Measurements from ENCODE around the gene CDH6. TPM values are rescaled to one million over a fixed set of nuclear protein-coding genes. Genes with fewer than 3 reads are reported as not detected.

CDH6 gene
- total and polyA plus RNA-seq, 2 of the 4 experiments (the other 2 are of a cell fraction): 72.2 to 232 TPM

DNA sequence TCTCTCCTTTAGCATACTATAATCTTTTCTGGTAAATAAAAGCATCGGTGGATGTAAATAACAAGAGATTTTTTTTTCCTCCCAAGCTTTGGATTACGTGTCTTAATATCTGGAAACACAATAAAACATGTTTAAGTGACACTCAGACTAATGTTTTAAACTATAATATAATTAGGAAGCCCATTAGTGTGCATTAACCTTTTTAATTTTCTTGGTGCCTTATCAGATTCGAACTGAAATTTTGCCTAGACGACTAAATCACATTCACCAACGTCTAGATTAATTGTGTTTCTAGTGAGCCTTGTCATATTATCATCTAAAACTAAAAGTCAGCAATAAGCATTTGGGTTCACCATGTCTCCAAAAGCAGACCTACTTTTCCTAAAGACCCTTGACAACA, 110.2 kb downstream of the CDH6 start:
- ChIA-PET POLR2A (ENCODE audit: unreplicated experiment) (no interaction called here), CTCF (no interaction called here)
- no peak overlapping the region for H2AK9ac ChIP-seq (replicated peaks; ENCODE audit: low read depth, low read length, poor library complexity)
- no peak overlapping the region for H2BK20ac ChIP-seq (ENCODE audit: low read depth, low read length)
- intact Hi-C loops (cut with micrococcal nuclease) (no loop called here), dilution Hi-C loops (cut with HindIII; ENCODE audit: low sequenced_read_pairs, unreplicated experiment) (no loop called here), in situ Hi-C loops (cut with MboI; ENCODE audit: low sequenced_read_pairs) (no loop called here)
- no peaks in the 10 kb centered on the region for H3K4me1 ChIP-seq (ENCODE audit: control insufficient read depth, insufficient read depth, low read length)
- H4K20me1 ChIP-seq (ENCODE audit: insufficient read depth, low read length): no peaks in the 10 kb centered on the region
- no peak overlapping the region for H3K27ac ChIP-seq (ENCODE audit: insufficient read depth, low read length)
- peaks cover 0 to 3% of the 10 kb centered on the region in 2 experiments; a peak in 1 of 4 replicates for H3K79me1 ChIP-seq (ENCODE audit: low read depth in 1 of 2, low read length in 2 of 2)
- TF ChIP-seq, protein P1, sequence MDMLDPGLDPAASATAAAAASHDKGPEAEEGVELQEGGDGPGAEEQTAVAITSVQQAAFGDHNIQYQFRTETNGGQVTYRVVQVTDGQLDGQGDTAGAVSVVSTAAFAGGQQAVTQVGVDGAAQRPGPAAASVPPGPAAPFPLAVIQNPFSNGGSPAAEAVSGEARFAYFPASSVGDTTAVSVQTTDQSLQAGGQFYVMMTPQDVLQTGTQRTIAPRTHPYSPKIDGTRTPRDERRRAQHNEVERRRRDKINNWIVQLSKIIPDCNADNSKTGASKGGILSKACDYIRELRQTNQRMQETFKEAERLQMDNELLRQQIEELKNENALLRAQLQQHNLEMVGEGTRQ (IDR thresholded peaks at IDR 0.05; ENCODE audit: low read depth, low read length): no peak
- TF ChIP-seq NFE2L2 (IDR thresholded peaks at IDR 0.05; ENCODE audit: low read depth, low read length): no peak
- no peak for TF ChIP-seq RFX5 (IDR thresholded peaks at IDR 0.05; ENCODE audit: low read depth, low read length)
- TF ChIP-seq CHD1 (IDR thresholded peaks at IDR 0.05; ENCODE audit: low read depth, low read length): no peak
- TF ChIP-seq MXI1 (IDR thresholded peaks at IDR 0.05; ENCODE audit: borderline replicate concordance, low read depth, low read length): no peak
- TF ChIP-seq, protein P2, sequence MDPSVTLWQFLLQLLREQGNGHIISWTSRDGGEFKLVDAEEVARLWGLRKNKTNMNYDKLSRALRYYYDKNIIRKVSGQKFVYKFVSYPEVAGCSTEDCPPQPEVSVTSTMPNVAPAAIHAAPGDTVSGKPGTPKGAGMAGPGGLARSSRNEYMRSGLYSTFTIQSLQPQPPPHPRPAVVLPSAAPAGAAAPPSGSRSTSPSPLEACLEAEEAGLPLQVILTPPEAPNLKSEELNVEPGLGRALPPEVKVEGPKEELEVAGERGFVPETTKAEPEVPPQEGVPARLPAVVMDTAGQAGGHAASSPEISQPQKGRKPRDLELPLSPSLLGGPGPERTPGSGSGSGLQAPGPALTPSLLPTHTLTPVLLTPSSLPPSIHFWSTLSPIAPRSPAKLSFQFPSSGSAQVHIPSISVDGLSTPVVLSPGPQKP (IDR thresholded peaks at IDR 0.05; ENCODE audit: borderline replicate concordance, low read depth, low read length): no peak
- TF ChIP-seq BHLHE40 (IDR thresholded peaks at IDR 0.05; ENCODE audit: low read depth, low read length): no peak
- TF ChIP-seq RCOR1 (IDR thresholded peaks at IDR 0.05; ENCODE audit: insufficient replicate concordance, low read length): no peak
- TF ChIP-seq SMC3 (IDR thresholded peaks at IDR 0.05; ENCODE audit: low read depth, low read length): no peak
- TF ChIP-seq, protein P3, sequence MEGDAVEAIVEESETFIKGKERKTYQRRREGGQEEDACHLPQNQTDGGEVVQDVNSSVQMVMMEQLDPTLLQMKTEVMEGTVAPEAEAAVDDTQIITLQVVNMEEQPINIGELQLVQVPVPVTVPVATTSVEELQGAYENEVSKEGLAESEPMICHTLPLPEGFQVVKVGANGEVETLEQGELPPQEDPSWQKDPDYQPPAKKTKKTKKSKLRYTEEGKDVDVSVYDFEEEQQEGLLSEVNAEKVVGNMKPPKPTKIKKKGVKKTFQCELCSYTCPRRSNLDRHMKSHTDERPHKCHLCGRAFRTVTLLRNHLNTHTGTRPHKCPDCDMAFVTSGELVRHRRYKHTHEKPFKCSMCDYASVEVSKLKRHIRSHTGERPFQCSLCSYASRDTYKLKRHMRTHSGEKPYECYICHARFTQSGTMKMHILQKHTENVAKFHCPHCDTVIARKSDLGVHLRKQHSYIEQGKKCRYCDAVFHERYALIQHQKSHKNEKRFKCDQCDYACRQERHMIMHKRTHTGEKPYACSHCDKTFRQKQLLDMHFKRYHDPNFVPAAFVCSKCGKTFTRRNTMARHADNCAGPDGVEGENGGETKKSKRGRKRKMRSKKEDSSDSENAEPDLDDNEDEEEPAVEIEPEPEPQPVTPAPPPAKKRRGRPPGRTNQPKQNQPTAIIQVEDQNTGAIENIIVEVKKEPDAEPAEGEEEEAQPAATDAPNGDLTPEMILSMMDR (conservative IDR thresholded peaks at IDR 0.05; ENCODE audit: low read depth, low read length): no peak
- TF ChIP-seq MAFK (IDR thresholded peaks at IDR 0.05; ENCODE audit: low read depth, low read length): no peak
- no peak for TF ChIP-seq RAD21 (IDR thresholded peaks at IDR 0.05; ENCODE audit: low read length)
- TF ChIP-seq POLR2A (IDR thresholded peaks at IDR 0.05; ENCODE audit: low read depth, low read length): no peak
- no peak for TF ChIP-seq FOS (IDR thresholded peaks at IDR 0.05; ENCODE audit: low read depth, low read length)
- no peak for TF ChIP-seq MAZ (IDR thresholded peaks at IDR 0.05; ENCODE audit: borderline replicate concordance, low read depth, low read length)
- no peak for TF ChIP-seq CEBPB (IDR thresholded peaks at IDR 0.05; ENCODE audit: low read depth, low read length)
- no peak overlapping the region for H4K91ac ChIP-seq (ENCODE audit: insufficient read depth, low read depth, low read length)
- no peak overlapping the region for H2AK5ac ChIP-seq (ENCODE audit: low read depth, low read length)
- H2BK120ac ChIP-seq (ENCODE audit: low read depth, low read length): no peak overlapping the region
- no peak overlapping the region for H3K18ac ChIP-seq (ENCODE audit: low read depth, low read length)
- DNase-seq: no peak
- H2AFZ ChIP-seq (replicated peaks; ENCODE audit: low read length, poor library complexity): no peak overlapping the region
- no peak overlapping the region for H3K9ac ChIP-seq (ENCODE audit: low read depth, low read length)
- no peak overlapping the region for H3K23ac ChIP-seq (ENCODE audit: low read depth, low read length)
- no peak overlapping the region for H2BK15ac ChIP-seq (ENCODE audit: low read depth, low read length)
- no peaks in the 10 kb centered on the region for H3K27me3 ChIP-seq (ENCODE audit: control insufficient read depth, insufficient read depth, low read length)
- no peak overlapping the region for H3K4ac ChIP-seq (ENCODE audit: low read depth, low read length)
- H4K5ac ChIP-seq (ENCODE audit: low read depth, low read length): no peak overlapping the region
- no peak for ATAC-seq (ENCODE audit: low read depth)
- H2BK5ac ChIP-seq (ENCODE audit: low read depth, low read length, poor library complexity, severe bottlenecking): no peak overlapping the region
- no peaks in the 10 kb centered on the region for H3K9me3 ChIP-seq (ENCODE audit: control insufficient read depth, insufficient read depth, low read length)
- H3K14ac ChIP-seq (replicated peaks; ENCODE audit: low read depth, low read length): no peak overlapping the region
- no CpG with 5 or more reads among the region's 5 CpGs for WGBS, 2 experiments (ENCODE audit: extremely low coverage in 2 of 2, insufficient read length in 1 of 2)
- no peaks in the 10 kb centered on the region for H3K9me1 ChIP-seq (ENCODE audit: insufficient read depth, low read length)
- no peak overlapping the region for H3K56ac ChIP-seq (ENCODE audit: extremely low read depth, insufficient read depth, low read length)
- H4K8ac ChIP-seq (ENCODE audit: low read depth in 2 of 2, low read length in 2 of 2): no peak overlapping the region
- H3K36me3 ChIP-seq (ENCODE audit: control insufficient read depth, insufficient read depth, low read length): peaks cover 18% of the 10 kb centered on the region
- no peak overlapping the region for H3K4me2 ChIP-seq (ENCODE audit: low read depth, low read length)
- H3K4me3 ChIP-seq (ENCODE audit: insufficient read depth, low read depth, low read length): no peak overlapping the region
- BruUV-seq (replicated peaks): no TSS peak

Measured in IMR-90 (cell line).